ENCODE results near the gene GIT2. TPM values are rescaled to one million over a fixed set of nuclear protein-coding genes. Genes with fewer than 3 reads are reported as not detected.

Gene GIT2
- total and polyA plus RNA-seq, 2 experiments from 2014 or later, result 15.8 to 20.9 TPM

- DNase-seq (ENCODE audit: low spot score) (peak; percentile 74), ATAC-seq (peak; percentile 81)
- H2AFZ ChIP-seq, result peak overlapping the region; percentile 70; the same call in 1 of the 2 replicates
- H3K4me2 ChIP-seq, result peak overlapping the region; percentile 86
- no peaks in the 10 kb centered on the region; the same call in 1 of the 2 replicates for H3F3A ChIP-seq (replicated peaks; ENCODE audit: low read depth)
- H3K27me3 ChIP-seq (ENCODE audit: insufficient read depth), result peaks cover 97% of the 10 kb centered on the region
- H3K27ac ChIP-seq (ENCODE audit: low read depth), result no peak overlapping the region
- H3K4me1 ChIP-seq (ENCODE audit: insufficient read depth), result peaks cover 11% of the 10 kb centered on the region
- H3K79me2 ChIP-seq (replicated peaks; ENCODE audit: insufficient read depth), result no peaks in the 10 kb centered on the region
- H3K27me3 Mint-ChIP-seq (ENCODE audit: insufficient read depth, low read depth, poor library complexity), result peaks cover 94% of the 10 kb centered on the region
- peaks cover 26% of the 10 kb centered on the region for H3K4me1 Mint-ChIP-seq
- no peaks in the 10 kb centered on the region; the same call in 2 of the 3 replicates for H3K9me3 Mint-ChIP-seq
- peak overlapping the region; percentile 83 for H3K4me3 Mint-ChIP-seq
- H4K20me1 ChIP-seq (replicated peaks; ENCODE audit: insufficient read depth), result peaks cover 18% of the 10 kb centered on the region
- TF ChIP-seq STAT1 (IDR thresholded peaks at IDR 0.05; ENCODE audit: unreplicated experiment) (no peak), ZNF114 (CRISPR knock-in tag; IDR thresholded peaks at IDR 0.05) (no peak), JUNB (IDR thresholded peaks at IDR 0.05; ENCODE audit: unreplicated experiment) (no peak), EZH2phosphoT487 (IDR thresholded peaks at IDR 0.05; ENCODE audit: unreplicated experiment) (no peak), ZNF331 (CRISPR knock-in tag; IDR thresholded peaks at IDR 0.05; ENCODE audit: low read depth) (no peak), NANOG (IDR thresholded peaks at IDR 0.05; ENCODE audit: borderline replicate concordance) (peak; percentile 95), CREB1 (CRISPR knock-in tag; IDR thresholded peaks at IDR 0.05; ENCODE audit: low read depth) (no peak), POLR2AphosphoS5 (IDR thresholded peaks at IDR 0.05; ENCODE audit: low read depth) (peak; percentile 38; the same call in 1 of the 2 replicates)
- TF ChIP-seq, protein P1, sequence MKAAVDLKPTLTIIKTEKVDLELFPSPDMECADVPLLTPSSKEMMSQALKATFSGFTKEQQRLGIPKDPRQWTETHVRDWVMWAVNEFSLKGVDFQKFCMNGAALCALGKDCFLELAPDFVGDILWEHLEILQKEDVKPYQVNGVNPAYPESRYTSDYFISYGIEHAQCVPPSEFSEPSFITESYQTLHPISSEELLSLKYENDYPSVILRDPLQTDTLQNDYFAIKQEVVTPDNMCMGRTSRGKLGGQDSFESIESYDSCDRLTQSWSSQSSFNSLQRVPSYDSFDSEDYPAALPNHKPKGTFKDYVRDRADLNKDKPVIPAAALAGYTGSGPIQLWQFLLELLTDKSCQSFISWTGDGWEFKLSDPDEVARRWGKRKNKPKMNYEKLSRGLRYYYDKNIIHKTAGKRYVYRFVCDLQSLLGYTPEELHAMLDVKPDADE (IDR thresholded peaks at IDR 0.05), result peak; percentile 53; the same call in 1 of the 2 replicates
- TF ChIP-seq, protein P2, sequence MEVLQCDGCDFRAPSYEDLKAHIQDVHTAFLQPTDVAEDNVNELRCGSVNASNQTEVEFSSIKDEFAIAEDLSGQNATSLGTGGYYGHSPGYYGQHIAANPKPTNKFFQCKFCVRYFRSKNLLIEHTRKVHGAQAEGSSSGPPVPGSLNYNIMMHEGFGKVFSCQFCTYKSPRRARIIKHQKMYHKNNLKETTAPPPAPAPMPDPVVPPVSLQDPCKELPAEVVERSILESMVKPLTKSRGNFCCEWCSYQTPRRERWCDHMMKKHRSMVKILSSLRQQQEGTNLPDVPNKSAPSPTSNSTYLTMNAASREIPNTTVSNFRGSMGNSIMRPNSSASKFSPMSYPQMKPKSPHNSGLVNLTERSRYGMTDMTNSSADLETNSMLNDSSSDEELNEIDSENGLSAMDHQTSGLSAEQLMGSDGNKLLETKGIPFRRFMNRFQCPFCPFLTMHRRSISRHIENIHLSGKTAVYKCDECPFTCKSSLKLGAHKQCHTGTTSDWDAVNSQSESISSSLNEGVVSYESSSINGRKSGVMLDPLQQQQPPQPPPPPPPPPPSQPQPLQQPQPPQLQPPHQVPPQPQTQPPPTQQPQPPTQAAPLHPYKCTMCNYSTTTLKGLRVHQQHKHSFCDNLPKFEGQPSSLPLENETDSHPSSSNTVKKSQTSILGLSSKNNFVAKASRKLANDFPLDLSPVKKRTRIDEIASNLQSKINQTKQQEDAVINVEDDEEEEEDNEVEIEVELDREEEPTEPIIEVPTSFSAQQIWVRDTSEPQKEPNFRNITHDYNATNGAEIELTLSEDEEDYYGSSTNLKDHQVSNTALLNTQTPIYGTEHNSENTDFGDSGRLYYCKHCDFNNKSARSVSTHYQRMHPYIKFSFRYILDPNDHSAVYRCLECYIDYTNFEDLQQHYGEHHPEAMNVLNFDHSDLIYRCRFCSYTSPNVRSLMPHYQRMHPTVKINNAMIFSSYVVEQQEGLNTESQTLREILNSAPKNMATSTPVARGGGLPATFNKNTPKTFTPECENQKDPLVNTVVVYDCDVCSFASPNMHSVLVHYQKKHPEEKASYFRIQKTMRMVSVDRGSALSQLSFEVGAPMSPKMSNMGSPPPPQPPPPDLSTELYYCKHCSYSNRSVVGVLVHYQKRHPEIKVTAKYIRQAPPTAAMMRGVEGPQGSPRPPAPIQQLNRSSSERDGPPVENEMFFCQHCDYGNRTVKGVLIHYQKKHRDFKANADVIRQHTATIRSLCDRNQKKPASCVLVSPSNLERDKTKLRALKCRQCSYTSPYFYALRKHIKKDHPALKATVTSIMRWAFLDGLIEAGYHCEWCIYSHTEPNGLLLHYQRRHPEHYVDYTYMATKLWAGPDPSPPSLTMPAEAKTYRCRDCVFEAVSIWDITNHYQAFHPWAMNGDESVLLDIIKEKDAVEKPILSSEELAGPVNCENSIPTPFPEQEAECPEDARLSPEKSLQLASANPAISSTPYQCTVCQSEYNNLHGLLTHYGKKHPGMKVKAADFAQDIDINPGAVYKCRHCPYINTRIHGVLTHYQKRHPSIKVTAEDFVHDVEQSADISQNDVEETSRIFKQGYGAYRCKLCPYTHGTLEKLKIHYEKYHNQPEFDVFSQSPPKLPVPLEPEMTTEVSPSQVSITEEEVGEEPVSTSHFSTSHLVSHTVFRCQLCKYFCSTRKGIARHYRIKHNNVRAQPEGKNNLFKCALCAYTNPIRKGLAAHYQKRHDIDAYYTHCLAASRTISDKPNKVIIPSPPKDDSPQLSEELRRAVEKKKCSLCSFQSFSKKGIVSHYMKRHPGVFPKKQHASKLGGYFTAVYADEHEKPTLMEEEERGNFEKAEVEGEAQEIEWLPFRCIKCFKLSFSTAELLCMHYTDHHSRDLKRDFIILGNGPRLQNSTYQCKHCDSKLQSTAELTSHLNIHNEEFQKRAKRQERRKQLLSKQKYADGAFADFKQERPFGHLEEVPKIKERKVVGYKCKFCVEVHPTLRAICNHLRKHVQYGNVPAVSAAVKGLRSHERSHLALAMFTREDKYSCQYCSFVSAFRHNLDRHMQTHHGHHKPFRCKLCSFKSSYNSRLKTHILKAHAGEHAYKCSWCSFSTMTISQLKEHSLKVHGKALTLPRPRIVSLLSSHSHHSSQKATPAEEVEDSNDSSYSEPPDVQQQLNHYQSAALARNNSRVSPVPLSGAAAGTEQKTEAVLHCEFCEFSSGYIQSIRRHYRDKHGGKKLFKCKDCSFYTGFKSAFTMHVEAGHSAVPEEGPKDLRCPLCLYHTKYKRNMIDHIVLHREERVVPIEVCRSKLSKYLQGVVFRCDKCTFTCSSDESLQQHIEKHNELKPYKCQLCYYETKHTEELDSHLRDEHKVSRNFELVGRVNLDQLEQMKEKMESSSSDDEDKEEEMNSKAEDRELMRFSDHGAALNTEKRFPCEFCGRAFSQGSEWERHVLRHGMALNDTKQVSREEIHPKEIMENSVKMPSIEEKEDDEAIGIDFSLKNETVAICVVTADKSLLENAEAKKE (CRISPR knock-in tag; IDR thresholded peaks at IDR 0.05), result no peak
- H3K36me3 Mint-ChIP-seq (ENCODE audit: low read depth), result peaks cover 26% of the 10 kb centered on the region
- H3K9me2 ChIP-seq (ENCODE audit: insufficient read depth), result no peaks in the 10 kb centered on the region
- no peaks in the 10 kb centered on the region; the same call in 1 of the 2 replicates for H3K36me3 ChIP-seq (ENCODE audit: insufficient read depth)
- no peak overlapping the region for H3K27ac Mint-ChIP-seq
- peak overlapping the region; percentile 81 for H3K4me3 ChIP-seq
Observed at GRCh38 chr12:109900752-109901580, 95.2 kb downstream of the GIT2 start.

Measured in GM23338 (cell line).